Testis (tissue), 5 donors: ENCODE results near the gene SPTLC3. TPM values are rescaled to one million over a fixed set of nuclear protein-coding genes. Genes with fewer than 3 reads are reported as not detected.

Experiments
- DNase-seq: peaks from one replicate; pipeline ENCODE4 v3.0.0-alpha.2; 2019
- H3K27ac ChIP-seq, 2 donors: fragments of 200-600 bp; sonication (generic); one replicate each; pipeline ENCODE4 v1.5.1; 2019
- H3K27me3 ChIP-seq: fragments of 200-600 bp; sonication (generic); one replicate; pipeline ENCODE4 v1.5.1; 2019
- H3K36me3 ChIP-seq: fragments of 200-600 bp; sonication (generic); one replicate; pipeline ENCODE4 v1.5.1; 2017; ENCODE audit warnings: low read depth; ENCODE audit errors: missing control alignments
- H3K4me1 ChIP-seq: fragments of 200-600 bp; sonication (generic); one replicate; pipeline ENCODE4 v1.5.1; 2019
- H3K4me3 ChIP-seq, 2 donors: fragments of 200-600 bp; sonication (generic); one replicate each; pipeline ENCODE4 v1.5.1; 2017 to 2019
- H3K9me3 ChIP-seq: fragments of 200-600 bp; sonication (generic); one replicate; pipeline ENCODE4 v1.5.1; 2017
- POLR2A ChIP-seq: fragments of 450-650 bp; IDR thresholded peaks from one replicate; pipeline ENCODE4 v1.6.1; 2017; ENCODE audit warnings: antibody characterized with exemption, mild to moderate bottlenecking, moderate library complexity
- WGBS, 2 donors: methylation state at CpG; one replicate each; pipeline ENCODE4 v1.1.5; 2018; 5-methylcytosine and 5-hydroxymethylcytosine counted together
- intact Hi-C: fragments of 100-400 bp; cut with DNase I; formaldehyde crosslinking; loops from one replicate; pipeline ENCODE4 v1.15.1; 2023; ENCODE audit warnings: low total_unique reads
- long read RNA-seq, 2 donors: transcript quantifications; one replicate each; lab custom pipeline, GENCODE V29; 2026
- polyA plus RNA-seq: library from polyadenylated mRNA; stranded (reverse); fragments of 350-450 nt; fragmentation: Illumina TruSeq; extraction: RNeasy Lipid Tissue Mini Kit (QIAGEN cat#74804); gene quantifications from one replicate; pipeline ENCODE4 v1.2.3, GENCODE V29; 2014; ENCODE audit warnings: low read depth, low replicate concordance; ENCODE audit not compliant: insufficient read depth
- total RNA-seq, 2 donors: library from RNA; depleted of rRNA; stranded (reverse); fragments of >200 nt; gene quantifications; one replicate each; pipeline ENCODE4 v1.2.3, GENCODE V29; 2016
- TF ChIP-seq, protein P1 (sequence below), 3 experiments: fragments of 450-650 bp in 2 of 3; fragments of 200-600 bp in 1 of 3; sonication (generic) in 1 of 3; IDR thresholded peaks; one replicate each; pipeline ENCODE4 v1.5.1; 2016 to 2019; ENCODE audit warnings: antibody characterized with exemption in 3 of 3, mild to moderate bottlenecking in 2 of 3, moderate library complexity in 1 of 3

SPTLC3 gene
- total RNA-seq: 10 to 100 TPM in 1 of 2 donors, 1 to 10 TPM in 1; 9.8 to 22.6 TPM
- polyA plus RNA-seq: 11.3 TPM
- long read RNA-seq, donor 1: 0 reads
- long read RNA-seq, donor 2, full-length matches to known transcripts: 1 of 1 reads
- long read RNA-seq, donor 2, partial matches to known transcripts: 0 of 1 reads
- long read RNA-seq, donor 2, other reads (novel, unspliced or antisense): 0 of 1 reads

DNA sequence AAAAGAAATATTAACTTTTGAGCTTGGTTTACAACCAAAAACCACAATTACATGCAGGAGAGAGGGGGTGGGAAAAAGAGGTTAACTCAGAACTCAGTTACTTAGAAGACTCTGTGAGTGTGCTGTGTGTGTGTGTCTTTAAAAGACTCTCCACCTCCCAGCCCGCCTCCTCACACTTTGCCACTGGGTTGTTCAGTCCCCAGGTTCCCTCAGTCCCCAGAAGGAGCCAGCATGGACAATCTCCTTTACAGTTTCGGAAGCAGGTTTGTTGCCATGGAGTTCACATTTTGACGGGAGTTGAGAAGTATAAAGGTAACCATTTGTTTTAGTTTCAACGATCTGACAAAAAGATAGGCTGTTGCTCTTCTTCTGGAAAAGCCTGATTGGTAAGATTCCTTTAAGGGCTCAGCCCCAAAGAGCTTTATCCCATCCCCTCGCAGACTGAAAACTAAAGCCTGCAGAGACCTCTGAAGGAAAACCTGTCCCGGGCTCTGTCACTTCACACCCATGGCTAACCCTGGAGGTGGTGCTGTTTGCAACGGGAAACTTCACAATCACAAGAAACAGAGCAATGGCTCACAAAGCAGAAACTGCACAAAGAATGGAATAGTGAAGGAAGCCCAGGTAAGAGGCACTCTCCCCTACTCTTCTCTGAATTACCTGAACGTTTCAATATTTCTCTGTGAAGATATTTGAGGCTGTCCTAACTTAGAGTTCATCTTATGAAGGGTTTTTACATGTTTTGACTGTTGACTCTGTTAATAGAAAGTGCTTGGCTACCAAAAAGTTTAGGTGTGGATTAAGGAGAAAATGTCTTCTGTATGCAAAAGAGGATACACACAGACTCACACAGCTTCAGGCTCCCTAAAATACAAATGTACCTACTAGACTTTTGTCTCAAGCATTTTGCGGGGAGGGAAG is at the start of gene SPTLC3:
TSS of gene SPTLC3 (plus strand) at position 212 of the 921 bp plus-strand sequence. CDS start at position 508, 296 bp downstream.
- Histone ChIP-seq H3K27ac (peak within 1 kb of the TSS; percentile 60 to 76), H3K4me3 (peak within 1 kb of the TSS; percentile 50 to 51), H3K36me3 (no peaks in the 10 kb centered on the region), H3K27me3 (no peaks in the 10 kb centered on the region), H3K4me1 (peaks cover 6% of the 10 kb centered on the region), H3K9me3 (no peaks in the 10 kb centered on the region)
- TF ChIP-seq POLR2A: no peak
- TF ChIP-seq, protein P1, sequence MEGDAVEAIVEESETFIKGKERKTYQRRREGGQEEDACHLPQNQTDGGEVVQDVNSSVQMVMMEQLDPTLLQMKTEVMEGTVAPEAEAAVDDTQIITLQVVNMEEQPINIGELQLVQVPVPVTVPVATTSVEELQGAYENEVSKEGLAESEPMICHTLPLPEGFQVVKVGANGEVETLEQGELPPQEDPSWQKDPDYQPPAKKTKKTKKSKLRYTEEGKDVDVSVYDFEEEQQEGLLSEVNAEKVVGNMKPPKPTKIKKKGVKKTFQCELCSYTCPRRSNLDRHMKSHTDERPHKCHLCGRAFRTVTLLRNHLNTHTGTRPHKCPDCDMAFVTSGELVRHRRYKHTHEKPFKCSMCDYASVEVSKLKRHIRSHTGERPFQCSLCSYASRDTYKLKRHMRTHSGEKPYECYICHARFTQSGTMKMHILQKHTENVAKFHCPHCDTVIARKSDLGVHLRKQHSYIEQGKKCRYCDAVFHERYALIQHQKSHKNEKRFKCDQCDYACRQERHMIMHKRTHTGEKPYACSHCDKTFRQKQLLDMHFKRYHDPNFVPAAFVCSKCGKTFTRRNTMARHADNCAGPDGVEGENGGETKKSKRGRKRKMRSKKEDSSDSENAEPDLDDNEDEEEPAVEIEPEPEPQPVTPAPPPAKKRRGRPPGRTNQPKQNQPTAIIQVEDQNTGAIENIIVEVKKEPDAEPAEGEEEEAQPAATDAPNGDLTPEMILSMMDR (IDR thresholded peaks at IDR 0.05): peak in 1 of 3 experiments; percentile 9
- 14 to 19% methylated on average over 9 of the region's 9 CpGs for WGBS, 2 donors
- peak; percentile 78 for DNase-seq
- intact Hi-C loops: no loop called here

DNA sequence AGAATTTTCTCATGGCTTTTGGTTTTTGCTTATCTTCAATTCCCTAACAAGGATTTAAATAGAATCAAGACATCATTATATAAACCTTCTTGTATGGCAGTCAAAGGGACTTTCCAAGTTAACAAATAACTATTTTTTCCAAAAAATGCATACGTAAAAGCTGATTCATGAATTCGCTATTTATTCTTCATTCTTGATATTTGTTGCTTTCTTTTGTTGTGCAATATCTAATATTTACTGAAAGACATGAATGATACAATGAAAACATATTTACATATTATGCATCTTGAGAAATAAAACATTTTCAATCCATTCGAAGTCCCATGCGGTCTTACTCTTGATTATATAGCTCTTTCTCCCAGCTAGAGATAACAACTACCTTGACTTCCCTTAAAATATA is 47.0 kb upstream of the SPTLC3 start:
- Histone ChIP-seq H3K27me3 (no peaks in the 10 kb centered on the region), H3K27ac (no peak overlapping the region), H3K4me1 (no peaks in the 10 kb centered on the region), H3K36me3 (no peaks in the 10 kb centered on the region), H3K9me3 (no peaks in the 10 kb centered on the region), H3K4me3 (no peak overlapping the region)
- DNase-seq: no peak
- intact Hi-C loops: no loop called here
- WGBS, 2 donors: 93 to 97% methylated on average over 4 of the region's 4 CpGs
- no peak for TF ChIP-seq POLR2A
- TF ChIP-seq, protein P1 (IDR thresholded peaks at IDR 0.05): no peak

DNA sequence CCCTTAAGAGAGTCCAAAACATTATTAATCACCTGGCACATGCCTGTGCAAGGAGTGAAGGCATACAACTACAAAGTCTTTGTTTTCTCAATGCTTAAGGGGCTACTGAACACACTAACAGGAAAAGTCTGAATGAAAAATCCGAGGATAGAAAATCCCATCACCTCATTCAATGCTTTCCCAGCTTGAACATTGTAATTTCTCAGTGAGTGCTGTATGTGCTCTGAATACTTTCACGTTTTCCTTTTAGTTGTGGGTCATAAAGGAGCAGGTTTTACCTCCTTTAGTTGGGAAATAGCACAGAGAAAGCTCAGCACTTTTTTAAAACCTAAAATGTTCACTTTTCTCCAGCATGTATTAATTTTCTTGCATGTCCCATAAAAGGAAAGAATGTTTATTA is 45.9 kb upstream of the SPTLC3 start:
- TF ChIP-seq POLR2A: no peak
- TF ChIP-seq, protein P1 (IDR thresholded peaks at IDR 0.05): no peak
- WGBS, 2 donors: 74 to 82% methylated on average over 2 of the region's 2 CpGs
- Histone ChIP-seq H3K4me3 (no peak overlapping the region), H3K9me3 (no peaks in the 10 kb centered on the region), H3K27ac (no peak overlapping the region), H3K27me3 (no peaks in the 10 kb centered on the region), H3K4me1 (no peaks in the 10 kb centered on the region), H3K36me3 (no peaks in the 10 kb centered on the region)
- intact Hi-C loops: no loop called here
- DNase-seq: no peak

DNA sequence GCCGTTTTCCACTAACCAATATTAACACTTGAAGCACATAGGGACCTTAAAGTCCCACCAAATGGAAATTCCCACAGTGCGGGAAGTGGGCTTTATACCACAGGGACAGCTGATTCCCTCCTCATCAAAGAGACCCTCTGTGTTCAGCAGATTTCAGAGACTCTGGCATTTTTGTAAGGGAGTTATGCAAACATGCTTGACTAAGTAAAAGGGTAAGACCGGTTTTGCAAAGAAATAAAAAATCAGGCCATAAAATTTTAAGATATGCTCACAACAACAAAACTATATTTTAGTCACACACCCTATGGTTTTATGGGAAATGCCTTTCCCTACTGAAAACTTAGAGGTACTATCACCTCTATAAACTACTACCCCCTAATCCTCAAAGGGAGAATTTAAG is 45.4 kb upstream of the SPTLC3 start:
- no peak for DNase-seq
- 59 to 86% methylated on average over 3 of the region's 3 CpGs for whole genome bisulfite sequencing, 2 donors
- H3K27ac ChIP-seq: no peak overlapping the region
- intact Hi-C loops: no loop called here
- no peaks in the 10 kb centered on the region for H3K36me3 ChIP-seq
- no peaks in the 10 kb centered on the region for H3K27me3 ChIP-seq
- H3K9me3 ChIP-seq: no peaks in the 10 kb centered on the region
- no peak overlapping the region for H3K4me3 ChIP-seq
- TF ChIP-seq, protein P1 (IDR thresholded peaks at IDR 0.05): no peak
- no peak for TF ChIP-seq POLR2A
- no peaks in the 10 kb centered on the region for H3K4me1 ChIP-seq
